ENCODE results near the gene DNAJC18.

Gene DNAJC18

GRCh38 chr5:139481580-139482049 is 42.3 kb upstream of the DNAJC18 start:
- Histone ChIP-seq H3K9me3 (ENCODE audit: control insufficient read depth, insufficient read depth, low read depth, low read length) (no peaks in the 10 kb centered on the region), H3K4me1 (ENCODE audit: control insufficient read depth, insufficient read depth, low read length) (peaks cover 15% of the 10 kb centered on the region)

More at GRCh38 chr5:139481580-139482049, 42.3 kb upstream of the DNAJC18 start:
- ChIA-PET CTCF (interaction anchor here (0.5 to 4.1 kb wide), 5 partner anchors 14 to 1031 kb away, joined by 3 to 24 read pairs (median 8); no protein-coding TSS in a partner anchor), POLR2A (interaction anchor here (0.8 to 1.9 kb wide), 11 partner anchors 8 to 208 kb away, joined by 3 to 21 read pairs (median 4); partner anchors contain the start of gene DNAJC18)
- Histone ChIP-seq H3K27ac (ENCODE audit: extremely low read depth, low read depth, low read length) (peak overlapping the region; percentile 93), H3K4me3 (ENCODE audit: low read depth, low read length) (peak overlapping the region; percentile 14; the same call in 1 of the 2 replicates), H3K36me3 (ENCODE audit: control insufficient read depth in 2 of 2, insufficient read depth in 1 of 2, low read length in 2 of 2) (peaks cover 15 to 37% of the 10 kb centered on the region in 2 experiments; a peak in 2 of 3 replicates)
- TF ChIP-seq ZNF76 (tag by site-specific recombination; IDR thresholded peaks at IDR 0.05; ENCODE audit: borderline replicate concordance, low read depth) (peak; percentile 27; the same call in 1 of the 2 replicates), ZNF660 (tag by site-specific recombination; IDR thresholded peaks at IDR 0.05) (no peak), KLF9 (tag by site-specific recombination; IDR thresholded peaks at IDR 0.05; ENCODE audit: low read depth) (0 out of 2 replicates have a peak, but pooled peaks have one; percentile 5), SCRT2 (tag by site-specific recombination; IDR thresholded peaks at IDR 0.05) (peak; percentile 56; the same call in 1 of the 2 replicates), ZSCAN16 (tag by site-specific recombination; IDR thresholded peaks at IDR 0.05) (no peak), CTCF (tag by site-specific recombination; IDR thresholded peaks at IDR 0.05) (no peak), ZNF223 (tag by site-specific recombination; IDR thresholded peaks at IDR 0.05) (no peak), FEZF1 (tag by site-specific recombination; IDR thresholded peaks at IDR 0.05) (no peak), ZNF623 (tag by site-specific recombination; IDR thresholded peaks at IDR 0.05) (no peak), ZNF658 (tag by site-specific recombination; IDR thresholded peaks at IDR 0.05) (no peak), ZNF26 (tag by site-specific recombination; IDR thresholded peaks at IDR 0.05) (no peak), ZNF747 (tag by site-specific recombination; IDR thresholded peaks at IDR 0.05) (no peak), ZNF707 (tag by site-specific recombination; IDR thresholded peaks at IDR 0.05) (no peak), ZNF518A (tag by site-specific recombination; conservative IDR thresholded peaks at IDR 0.05; ENCODE audit: low read depth) (no peak)

Data from HEK293 (cell line).